ENCODE measurements around the gene PLEKHA5. TPM values are rescaled to one million over a fixed set of nuclear protein-coding genes. Genes with fewer than 3 reads are reported as not detected.

The PLEKHA5 gene
- total and polyA plus RNA-seq, 2 of the 4 experiments (the other 2 are of a cell fraction): 5.3 to 12.2 TPM

DNA sequence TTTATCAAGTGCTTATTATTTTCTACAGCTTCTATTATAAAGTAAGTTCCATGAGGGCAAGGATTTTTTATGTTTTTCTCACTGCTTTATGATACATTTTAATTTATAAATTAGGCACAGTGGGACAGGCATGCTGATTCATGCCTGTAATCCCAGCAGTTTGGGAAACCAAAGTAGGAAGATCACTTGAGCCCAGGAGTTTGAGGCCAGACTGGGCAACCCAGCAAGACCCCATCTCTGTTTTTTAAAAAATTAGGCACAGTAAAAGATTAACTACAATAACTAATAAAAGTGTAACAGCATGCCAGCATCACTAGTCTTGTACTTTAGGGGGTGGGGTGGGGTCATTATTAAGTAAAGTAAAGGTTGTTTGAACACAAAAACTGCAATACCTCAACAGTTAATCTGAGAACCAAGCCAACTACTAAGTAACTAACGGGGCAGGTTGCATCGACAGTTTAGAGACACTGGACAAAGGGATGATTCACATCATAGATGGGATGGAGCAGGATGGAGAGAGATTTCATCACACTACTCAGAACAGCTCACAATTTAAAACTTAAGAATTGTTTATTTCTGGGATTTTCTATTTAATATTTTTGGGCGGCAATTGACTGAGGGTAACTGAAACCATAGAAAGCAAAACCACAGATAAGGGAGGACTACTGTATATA, 119.5 kb downstream of the PLEKHA5 start:
- no peak overlapping the region for H3K18ac ChIP-seq (ENCODE audit: low read depth, low read length)
- H3K9ac ChIP-seq (ENCODE audit: low read depth, low read length): no peak overlapping the region
- H3K14ac ChIP-seq (replicated peaks; ENCODE audit: low read depth, low read length): no peak overlapping the region
- TF ChIP-seq SMC3 (IDR thresholded peaks at IDR 0.05; ENCODE audit: low read depth, low read length): no peak
- no peak for TF ChIP-seq RCOR1 (IDR thresholded peaks at IDR 0.05; ENCODE audit: insufficient replicate concordance, low read length)
- TF ChIP-seq NFE2L2 (IDR thresholded peaks at IDR 0.05; ENCODE audit: low read depth, low read length): no peak
- TF ChIP-seq FOS (IDR thresholded peaks at IDR 0.05; ENCODE audit: low read depth, low read length): 0 out of 2 replicates have a peak, but pooled peaks have one; percentile 17
- peak; percentile 88 for TF ChIP-seq CEBPB (IDR thresholded peaks at IDR 0.05; ENCODE audit: low read depth, low read length)
- 0 out of 2 replicates have a peak, but pooled peaks cover 1% of the 10 kb centered on the region for H3K36me3 ChIP-seq (ENCODE audit: control insufficient read depth, insufficient read depth, low read length)
- 0 out of 2 replicates have a peak overlapping the region, but pooled peaks have one; percentile 34 for H2BK120ac ChIP-seq (ENCODE audit: low read depth, low read length)
- no peak overlapping the region for H3K56ac ChIP-seq (ENCODE audit: extremely low read depth, insufficient read depth, low read length)
- no peak overlapping the region for H2AK9ac ChIP-seq (replicated peaks; ENCODE audit: low read depth, low read length, poor library complexity)
- peak overlapping the region; percentile 58; the same call in 1 of the 2 replicates for H3K27ac ChIP-seq (ENCODE audit: insufficient read depth, low read length)
- ATAC-seq (ENCODE audit: low read depth): peak; percentile 97
- H3K79me1 ChIP-seq (ENCODE audit: low read depth in 1 of 2, low read length in 2 of 2): peaks cover 16 to 30% of the 10 kb centered on the region in 2 experiments
- no TSS peak for BruUV-seq (replicated peaks)
- no peaks in the 10 kb centered on the region for H4K20me1 ChIP-seq (ENCODE audit: insufficient read depth, low read length)
- 0 out of 4 replicates have a peak overlapping the region, but pooled peaks of 1 of the 2 experiments have one; percentile 17 for H4K8ac ChIP-seq (ENCODE audit: low read depth in 2 of 2, low read length in 2 of 2)
- ChIA-PET POLR2A (ENCODE audit: unreplicated experiment) (no interaction called here), CTCF (interaction anchor here (1.2 to 1.5 kb wide), 2 partner anchors 50 to 819 kb away, joined by 3 to 4 read pairs; no protein-coding TSS in a partner anchor)
- H3K4me2 ChIP-seq (ENCODE audit: low read depth, low read length): 0 out of 2 replicates have a peak overlapping the region, but pooled peaks have one; percentile 34
- H3K27me3 ChIP-seq (ENCODE audit: control insufficient read depth, insufficient read depth, low read length): no peaks in the 10 kb centered on the region
- H2AFZ ChIP-seq (replicated peaks; ENCODE audit: low read length, poor library complexity): no peak overlapping the region
- H2BK15ac ChIP-seq (ENCODE audit: low read depth, low read length): no peak overlapping the region
- no peak overlapping the region; the same call in 1 of the 2 replicates for H3K4ac ChIP-seq (ENCODE audit: low read depth, low read length)
- intact Hi-C loops (cut with micrococcal nuclease) (no loop called here), in situ Hi-C loops (cut with MboI; ENCODE audit: low sequenced_read_pairs) (no loop called here), dilution Hi-C loops (cut with HindIII; ENCODE audit: low sequenced_read_pairs, unreplicated experiment) (no loop called here)
- H3K9me1 ChIP-seq (ENCODE audit: insufficient read depth, low read length): 0 out of 2 replicates have a peak, but pooled peaks cover 4% of the 10 kb centered on the region
- no peak overlapping the region for H2AK5ac ChIP-seq (ENCODE audit: low read depth, low read length)
- H3K9me3 ChIP-seq (ENCODE audit: control insufficient read depth, insufficient read depth, low read length): no peaks in the 10 kb centered on the region
- H2BK20ac ChIP-seq (ENCODE audit: low read depth, low read length): no peak overlapping the region
- H4K91ac ChIP-seq (ENCODE audit: insufficient read depth, low read depth, low read length): peak overlapping the region; percentile 52
- WGBS, 2 experiments (ENCODE audit: extremely low coverage in 2 of 2, insufficient read length in 1 of 2): no CpG with 5 or more reads among the region's 3 CpGs
- peak; percentile 88 for DNase-seq
- H4K5ac ChIP-seq (ENCODE audit: low read depth, low read length): no peak overlapping the region; the same call in 1 of the 2 replicates
- H3K4me1 ChIP-seq (ENCODE audit: control insufficient read depth, insufficient read depth, low read length): peaks cover 3% of the 10 kb centered on the region; the same call in 1 of the 2 replicates
- H3K23ac ChIP-seq (ENCODE audit: low read depth, low read length): no peak overlapping the region
- no peak overlapping the region for H2BK5ac ChIP-seq (ENCODE audit: low read depth, low read length, poor library complexity, severe bottlenecking)
- H3K4me3 ChIP-seq (ENCODE audit: insufficient read depth, low read depth, low read length): no peak overlapping the region

Measured in IMR-90 (cell line).